Smooth muscle cell (in vitro differentiated cells): Measurements from ENCODE around the gene MIER2. TPM values are rescaled to one million over a fixed set of nuclear protein-coding genes. Genes with fewer than 3 reads are reported as not detected.

Source experiments
- DNase-seq: peaks from one replicate; lab custom pipeline; 2025; ENCODE audit not compliant: unreplicated experiment; lab: John Stamatoyannopoulos, UW
- H2AFZ ChIP-seq: fragments of 200-600 bp; sonication (generic); 2 replicates; pipeline ENCODE4 v1.6.0; 2016; ENCODE audit warnings: antibody characterized with exemption, low read depth, mild to moderate bottlenecking
- H3F3A ChIP-seq: fragments of 200-600 bp; sonication (generic); 2 replicates; pipeline ENCODE4 v1.6.0; 2017; ENCODE audit warnings: antibody characterized with exemption, low read depth
- H3K27ac ChIP-seq: fragments of 200-600 bp; sonication (generic); 2 replicates; pipeline ENCODE4 v1.5.1; 2016; ENCODE audit warnings: low read depth, mild to moderate bottlenecking
- H3K27me3 ChIP-seq: fragments of 200-600 bp; sonication (generic); 2 replicates; pipeline ENCODE4 v1.6.1; 2016; ENCODE audit warnings: low read depth, mild to moderate bottlenecking
- H3K36me3 ChIP-seq: fragments of 200-600 bp; sonication (generic); 2 replicates; pipeline ENCODE4 v1.5.1; 2016; ENCODE audit warnings: low read depth
- H3K4me1 ChIP-seq: fragments of 200-600 bp; sonication (generic); 2 replicates; pipeline ENCODE4 v1.5.1; 2016; ENCODE audit warnings: low read depth
- H3K4me2 ChIP-seq: fragments of 200-600 bp; sonication (generic); 2 replicates; pipeline ENCODE4 v1.6.0; 2016; ENCODE audit warnings: mild to moderate bottlenecking
- H3K4me3 ChIP-seq: fragments of 200-600 bp; sonication (generic); 2 replicates; pipeline ENCODE4 v1.5.1; 2016; ENCODE audit warnings: mild to moderate bottlenecking
- H3K79me2 ChIP-seq: fragments of 200-600 bp; sonication (generic); 2 replicates; pipeline ENCODE4 v1.6.0; 2016; ENCODE audit warnings: low read depth, mild to moderate bottlenecking
- H3K9ac ChIP-seq: fragments of 200-600 bp; sonication (generic); 2 replicates; pipeline ENCODE4 v1.6.0; 2016; ENCODE audit warnings: low read depth
- H3K9me3 ChIP-seq: fragments of 200-600 bp; sonication (generic); replicated peaks from 2 replicates; pipeline ENCODE4 v1.5.1; 2016; ENCODE audit warnings: low read depth
- H4K20me1 ChIP-seq: fragments of 200-600 bp; sonication (generic); 2 replicates; pipeline ENCODE4 v1.6.0; 2016; ENCODE audit warnings: low read depth
- CTCF ChIP-seq: fragments of 200-600 bp; sonication (generic); IDR thresholded peaks from 2 replicates; pipeline ENCODE4 v1.5.1; 2017; ENCODE audit warnings: borderline replicate concordance, mild to moderate bottlenecking, antibody characterized with exemption; ENCODE audit not compliant: insufficient read depth, poor library complexity, severe bottlenecking
- WGBS: methylation state at CpG from one replicate; pipeline ENCODE4 v1.1.7; 2016; ENCODE audit warnings: low lambda C conversion rate; 5-methylcytosine and 5-hydroxymethylcytosine counted together
- polyA plus RNA-seq: library from polyadenylated mRNA; unstranded; fragments of >200 nt; fragmentation: Nextera tagmentation; extraction: Ambion mirVana; gene quantifications from 2 replicates; pipeline ENCODE4 v1.2.1, GENCODE V29; 2016
- total RNA-seq: library from RNA; depleted of rRNA; stranded (reverse); fragments of >200 nt; gene quantifications from 2 replicates; pipeline ENCODE4 v1.2.3, GENCODE V29; 2014

The MIER2 gene
- total and polyA plus RNA-seq, 2 experiments from 2014 or later: 12.7 to 79.7 TPM

GRCh38 chr19:325937-326565, 18.5 kb downstream of the MIER2 start:
- Histone ChIP-seq H3K4me1 (no peaks in the 10 kb centered on the region), H3K27ac (no peak overlapping the region), H3F3A (peaks cover 4% of the 10 kb centered on the region), H4K20me1 (peaks cover 63% of the 10 kb centered on the region), H3K27me3 (no peaks in the 10 kb centered on the region), H3K9ac (no peak overlapping the region), H2AFZ (no peak overlapping the region), H3K4me2 (no peak overlapping the region), H3K36me3 (peaks cover 19% of the 10 kb centered on the region), H3K79me2 (peaks cover 55% of the 10 kb centered on the region), H3K4me3 (no peak overlapping the region), H3K9me3 (no peaks in the 10 kb centered on the region)
- no peak for DNase-seq
- TF ChIP-seq CTCF: no peak
- WGBS: 98% methylated on average over 33 of the region's 33 CpGs

GRCh38 chr19:325173-325936, 19.2 kb downstream of the MIER2 start:
- H3K4me1 ChIP-seq: no peaks in the 10 kb centered on the region
- no peaks in the 10 kb centered on the region for H3K9me3 ChIP-seq
- H2AFZ ChIP-seq: no peak overlapping the region
- DNase-seq: no peak
- peaks cover 19% of the 10 kb centered on the region for H3K36me3 ChIP-seq
- H3K79me2 ChIP-seq: peaks cover 54% of the 10 kb centered on the region
- peaks cover 67% of the 10 kb centered on the region for H4K20me1 ChIP-seq
- no peaks in the 10 kb centered on the region for H3K27me3 ChIP-seq
- H3F3A ChIP-seq: peaks cover 4% of the 10 kb centered on the region
- WGBS: 98% methylated on average over 20 of the region's 24 CpGs
- TF ChIP-seq CTCF: no peak
- no peak overlapping the region for H3K9ac ChIP-seq
- H3K4me3 ChIP-seq: no peak overlapping the region
- H3K4me2 ChIP-seq: no peak overlapping the region
- no peak overlapping the region for H3K27ac ChIP-seq

GRCh38 chr19:324716-325115, 19.9 kb downstream of the MIER2 start:
- Histone ChIP-seq H3K4me1 (no peaks in the 10 kb centered on the region), H4K20me1 (peaks cover 68% of the 10 kb centered on the region), H3K79me2 (peaks cover 57% of the 10 kb centered on the region), H3K4me3 (no peak overlapping the region), H3K27ac (no peak overlapping the region), H3K9ac (no peak overlapping the region), H3K36me3 (peaks cover 15% of the 10 kb centered on the region), H3K4me2 (no peak overlapping the region), H3K27me3 (no peaks in the 10 kb centered on the region), H3K9me3 (no peaks in the 10 kb centered on the region), H2AFZ (no peak overlapping the region), H3F3A (peaks cover 4% of the 10 kb centered on the region)
- no peak for DNase-seq
- 96% methylated on average over 8 of the region's 8 CpGs for WGBS
- TF ChIP-seq CTCF: no peak
